ENCODE data around the gene SMIM38.

SMIM38 gene

GRCh38 chr11:69180726-69181125 lies 25.0 kb downstream of the SMIM38 start:
- no peak for DNase-seq (ENCODE audit: low spot score)

DNA sequence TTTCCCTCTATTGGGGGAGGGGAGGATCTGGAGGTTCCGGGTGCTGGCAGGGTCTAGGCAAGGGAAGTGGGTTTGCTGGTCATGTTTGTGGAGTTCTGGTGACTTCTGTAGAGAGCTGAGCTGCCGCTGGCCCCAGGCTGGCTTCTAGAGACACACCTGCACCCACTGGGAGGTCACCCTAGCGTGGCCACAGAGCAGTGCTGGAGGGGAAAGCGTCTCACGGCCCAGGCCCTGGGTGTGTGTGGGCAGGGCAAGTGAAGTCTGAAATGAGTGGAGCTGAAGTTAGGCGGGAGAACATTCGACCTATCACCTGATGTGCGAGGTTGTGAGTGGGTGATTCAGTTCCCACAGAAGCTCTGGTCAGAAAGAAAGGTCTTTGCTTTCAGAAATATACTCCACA lies 27.9 kb downstream of the SMIM38 start:
- no peak for DNase-seq (ENCODE audit: low spot score)

- DNase-seq (ENCODE audit: low spot score) = no peak
Measured at GRCh38 chr11:69186316-69187260, 30.9 kb downstream of the SMIM38 start.

- no peak for DNase-seq (ENCODE audit: low spot score)
Measured at GRCh38 chr11:69187540-69188065, 31.9 kb downstream of the SMIM38 start.

DNA sequence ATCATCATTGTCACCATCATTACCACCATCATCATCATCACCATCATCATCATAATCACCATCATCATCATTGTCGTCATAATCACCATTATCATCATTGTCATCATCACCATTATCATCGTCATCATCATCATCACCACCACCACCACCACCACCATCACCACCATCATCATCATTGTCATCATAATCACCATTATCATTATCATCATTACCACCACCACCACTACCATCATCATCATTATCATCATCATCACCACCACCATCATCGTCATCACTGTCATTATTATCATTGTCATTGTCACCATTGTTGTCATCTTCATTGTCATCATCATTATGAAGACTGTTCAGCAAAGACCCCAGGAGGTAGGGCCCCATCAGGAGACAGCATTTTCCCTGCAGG lies 33.3 kb downstream of the SMIM38 start:
- no peak for DNase-seq (ENCODE audit: low spot score)

- DNase-seq (ENCODE audit: low spot score) = no peak
Measured at GRCh38 chr11:69190796-69191536, 35.2 kb downstream of the SMIM38 start.

DNA sequence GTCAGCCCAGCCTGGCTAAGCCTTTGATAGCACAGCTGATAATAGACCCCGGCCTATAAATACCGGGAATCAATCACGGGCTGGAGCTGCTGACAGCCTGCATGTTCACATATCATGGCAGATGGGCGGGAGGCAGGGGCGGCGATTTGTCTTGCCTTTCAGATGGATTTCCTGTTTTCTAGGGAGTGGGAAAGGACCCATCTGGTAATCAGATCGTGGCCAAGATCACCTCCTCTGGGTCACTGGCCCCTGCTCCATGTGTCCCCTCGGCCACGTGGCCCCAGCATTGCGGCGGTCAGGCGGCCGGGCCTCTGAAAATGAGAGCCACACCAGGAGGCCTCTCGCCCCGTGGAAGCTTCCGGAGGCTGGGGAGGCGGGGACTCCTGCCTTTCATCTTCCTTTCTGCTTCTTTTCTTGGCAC lies 36.6 kb downstream of the SMIM38 start:
- no peak for DNase-seq (ENCODE audit: low spot score)

DNA sequence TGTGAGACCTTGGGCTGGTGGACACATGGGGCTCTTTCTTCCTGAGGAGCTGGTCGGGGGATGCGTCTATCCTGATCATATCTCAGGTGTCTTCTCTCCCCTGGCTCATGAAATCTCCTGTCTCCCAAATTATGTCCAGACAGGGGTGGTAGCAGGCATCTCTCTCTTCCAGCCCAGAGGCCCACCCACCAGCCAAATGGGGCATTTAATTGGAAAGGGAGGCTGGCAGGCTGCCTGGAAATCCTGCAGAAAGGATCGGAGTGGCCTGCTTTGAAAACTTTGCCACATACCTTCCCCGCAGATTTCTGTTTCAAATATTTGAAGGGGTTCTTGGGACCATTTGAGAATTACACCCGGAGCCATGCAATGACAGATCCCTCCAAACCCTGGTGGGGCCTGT lies 37.4 kb downstream of the SMIM38 start:
- DNase-seq (ENCODE audit: low spot score) = no peak

- DNase-seq (ENCODE audit: low spot score) = no peak
Measured at GRCh38 chr11:69193629-69194028, 37.9 kb downstream of the SMIM38 start.

DNA sequence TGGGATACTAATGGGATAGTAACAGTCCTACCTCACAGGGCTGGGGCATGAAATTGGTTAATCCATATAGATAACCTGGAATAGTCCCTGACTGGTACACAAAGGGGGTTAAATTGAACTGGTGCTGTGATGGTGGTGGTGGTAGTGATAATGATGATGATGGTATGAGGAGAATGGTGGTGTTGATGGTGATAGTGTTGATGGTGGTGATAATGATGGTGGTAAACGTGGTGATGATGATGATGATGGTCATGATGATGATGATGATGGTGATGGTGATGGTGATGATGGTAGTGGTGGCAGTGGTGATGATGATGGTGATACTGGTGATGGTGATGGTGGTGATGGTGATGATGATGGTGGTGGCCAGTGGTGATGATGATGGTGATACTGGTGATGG lies 38.7 kb downstream of the SMIM38 start:
- no peak for DNase-seq (ENCODE audit: low spot score)

DNA sequence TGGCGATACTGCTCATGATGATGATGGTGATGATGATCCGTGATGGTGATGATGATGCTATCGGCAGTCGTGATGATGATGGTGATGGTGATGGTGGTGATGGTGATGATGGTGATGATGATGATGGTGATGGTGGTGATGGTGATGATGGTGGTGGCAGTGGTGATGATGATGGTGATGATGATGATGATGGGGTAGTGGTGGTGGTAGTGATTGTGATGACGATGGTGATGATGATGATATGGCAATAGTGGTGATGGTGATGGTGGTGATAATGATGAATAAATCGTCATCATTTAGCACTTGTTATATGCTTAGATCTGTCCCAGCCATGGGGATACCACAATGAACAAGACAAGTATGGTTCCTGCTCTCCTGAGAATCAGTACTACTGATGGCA lies 39.2 kb downstream of the SMIM38 start:
- DNase-seq (ENCODE audit: low spot score) = no peak

DNA sequence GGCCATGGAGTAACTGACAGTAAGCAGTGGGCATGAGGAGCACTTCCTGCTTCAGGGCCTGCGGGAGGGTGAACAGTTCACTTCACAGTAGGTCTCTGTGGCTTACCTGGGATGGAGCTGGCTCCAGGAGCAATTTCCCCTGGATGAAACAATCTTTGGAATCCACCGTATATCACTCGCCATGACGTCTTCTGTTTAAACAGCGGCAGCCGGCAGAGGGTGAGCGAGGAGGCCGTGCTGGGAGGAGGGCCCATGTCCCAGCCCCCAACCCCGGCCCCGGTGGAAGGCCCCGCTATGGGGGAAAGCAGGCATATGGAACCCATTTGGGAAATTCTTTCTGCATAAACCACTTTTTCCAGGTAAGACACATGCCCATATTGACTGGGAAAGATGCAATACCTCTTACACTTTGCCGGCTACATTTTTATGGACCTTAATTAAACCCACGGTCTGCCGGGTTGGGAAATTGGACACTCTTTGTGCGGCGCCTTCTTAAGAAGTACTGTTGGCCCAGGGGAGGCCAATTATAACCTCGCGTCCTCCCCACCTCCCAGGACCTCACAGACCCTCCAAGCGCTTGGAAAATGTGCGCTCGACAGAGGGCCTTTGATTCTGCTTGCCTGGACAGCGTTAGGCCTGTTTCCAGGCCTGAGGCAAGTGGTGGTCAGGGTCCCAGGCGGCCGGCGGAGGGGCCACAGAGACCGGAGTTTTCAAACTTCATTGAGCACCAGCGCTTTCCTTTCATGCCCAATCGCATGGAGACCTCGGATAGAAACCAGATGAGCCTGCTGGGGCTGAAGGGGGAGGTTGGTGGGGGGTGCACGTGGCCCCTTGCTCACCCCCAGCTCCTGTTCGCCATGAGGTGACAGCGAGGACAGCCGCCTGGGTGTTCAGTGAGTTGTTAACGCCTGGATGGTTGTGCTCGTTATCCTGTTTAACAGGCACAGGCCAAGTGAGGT lies 40.4 kb downstream of the SMIM38 start:
- no peak for DNase-seq (ENCODE audit: low spot score)

- no peak for DNase-seq (ENCODE audit: low spot score)
Measured at GRCh38 chr11:69196783-69197169, 41.0 kb downstream of the SMIM38 start.

DNA sequence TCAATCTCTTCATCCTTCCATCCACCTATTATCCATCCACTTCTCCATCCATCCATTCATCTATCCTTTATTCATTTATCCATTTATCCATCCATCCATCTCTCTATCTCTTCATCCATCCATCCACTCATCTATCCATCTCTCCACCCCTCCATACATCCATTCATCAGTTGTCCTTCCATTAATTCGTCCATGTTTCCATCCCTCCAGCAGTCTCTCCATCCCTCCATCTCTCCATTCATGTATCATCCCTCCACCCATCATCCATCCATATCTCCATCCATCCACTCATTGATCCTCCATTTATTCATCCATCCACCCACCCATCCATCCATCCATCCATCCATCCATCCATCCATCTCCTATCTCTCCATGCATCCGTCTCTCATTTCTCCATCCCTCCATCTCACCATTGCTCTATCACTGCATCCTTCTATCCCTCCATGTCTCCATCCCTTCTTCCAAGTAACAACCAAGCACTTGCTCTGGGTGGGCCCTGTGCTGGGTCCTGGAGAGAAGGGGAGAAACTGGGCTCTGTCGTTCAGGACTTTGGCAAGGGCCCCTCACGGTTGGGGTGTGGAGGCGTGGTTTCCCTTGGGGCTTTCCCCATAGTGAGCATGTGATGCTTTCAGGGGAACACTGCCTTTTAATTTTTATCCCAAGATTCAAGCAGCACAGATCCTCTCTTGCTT lies 43.3 kb downstream of the SMIM38 start:
- no peak for DNase-seq (ENCODE audit: low spot score)

DNA sequence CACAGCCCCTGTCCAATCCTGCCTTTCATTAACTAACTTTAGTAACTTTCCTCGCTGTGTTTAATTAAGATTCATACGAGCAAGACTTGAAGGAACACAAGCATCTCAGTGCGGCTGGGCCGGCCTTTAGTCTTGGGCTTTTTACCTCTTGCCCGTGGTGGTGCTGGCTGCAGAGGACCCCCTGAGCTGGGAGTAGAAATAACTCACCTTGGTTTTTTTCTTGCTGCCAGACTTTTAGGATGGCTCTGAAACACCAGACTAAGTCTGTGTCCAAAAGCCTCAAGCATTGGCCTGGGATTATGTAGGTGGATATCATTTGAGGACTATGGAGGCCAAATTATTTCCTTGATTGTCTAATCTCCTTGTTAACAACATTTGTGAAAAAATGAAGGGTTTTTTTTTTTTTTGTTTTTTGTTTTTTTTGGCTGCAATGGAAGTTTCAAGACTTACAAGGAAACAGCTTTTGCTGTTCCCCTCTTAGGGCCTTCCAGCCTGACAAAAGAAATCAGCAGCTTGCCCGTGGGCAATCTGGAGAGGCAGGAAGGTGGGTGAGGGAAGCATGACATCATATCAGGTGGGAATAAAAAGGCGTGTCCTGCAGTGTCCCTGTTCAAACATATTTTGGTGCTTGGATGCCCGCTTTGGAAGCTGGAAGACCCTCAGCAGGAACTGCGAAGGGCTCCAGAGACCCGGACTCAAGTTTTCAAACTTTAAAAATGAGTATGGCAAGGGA lies 44.0 kb downstream of the SMIM38 start:
- no peak for DNase-seq (ENCODE audit: low spot score)

GRCh38 chr11:69200331-69201065 lies 44.8 kb downstream of the SMIM38 start:
- DNase-seq (ENCODE audit: low spot score) = no peak

- no peak for DNase-seq (ENCODE audit: low spot score)
Measured at GRCh38 chr11:69201066-69201365, 45.3 kb downstream of the SMIM38 start.

- no peak for DNase-seq (ENCODE audit: low spot score)
Measured at GRCh38 chr11:69201764-69202370, 46.1 kb downstream of the SMIM38 start.

DNA sequence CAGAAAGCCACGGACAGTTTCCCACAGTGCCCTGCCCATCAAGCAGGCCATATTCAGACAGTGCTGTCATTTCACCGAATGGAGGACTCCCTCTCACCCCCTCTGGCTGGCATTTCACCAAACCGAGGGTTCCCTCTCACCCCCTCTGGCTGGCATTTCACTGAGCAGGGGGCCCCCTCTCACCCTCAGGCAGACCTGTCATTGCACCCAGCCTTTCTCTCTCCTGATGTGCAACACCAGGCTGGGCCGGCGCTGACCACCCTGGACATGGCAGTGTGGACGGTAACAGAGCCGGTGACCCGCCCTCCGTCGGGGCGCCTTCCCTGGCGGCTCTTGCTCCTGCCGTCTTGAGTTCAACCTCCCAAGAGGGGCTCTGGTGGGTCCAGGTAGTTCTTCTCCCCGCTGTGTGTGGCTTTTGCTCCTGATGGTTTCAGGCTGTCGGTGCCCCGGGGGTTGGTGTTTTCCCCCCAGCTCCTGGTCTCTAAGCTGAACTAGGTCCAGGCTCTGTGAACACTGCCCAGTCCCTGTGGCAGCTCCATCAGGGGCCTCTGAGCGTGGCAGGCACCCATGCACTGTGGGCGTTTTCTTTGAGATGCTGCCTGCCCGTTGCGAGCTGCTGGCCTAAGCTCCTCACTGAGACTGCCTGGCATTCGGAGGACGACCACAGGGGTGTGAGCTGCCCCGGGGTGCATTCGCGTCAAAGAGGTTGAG lies 46.9 kb downstream of the SMIM38 start:
- DNase-seq (ENCODE audit: low spot score) = no peak

Measured in Ammon's horn (tissue), 1 donor.